ENCODE data around the gene TLE1. TPM values are rescaled to one million over a fixed set of nuclear protein-coding genes. Genes with fewer than 3 reads are reported as not detected.

The TLE1 gene
- total and polyA plus RNA-seq, 10 of the 15 experiments (the other 5 are each of a cell fraction or from before 2014, with no cell fraction given), result 0.04 to 0.23 (median 0.10) TPM; not detected in 6

GRCh38 chr9:81719972-81720371 lies 30.6 kb upstream of the TLE1 start (continued):
- TF ChIP-seq SMAD5 (IDR thresholded peaks at IDR 0.05; ENCODE audit: low read depth), result no peak
- TF ChIP-seq RELB (IDR thresholded peaks at IDR 0.05; ENCODE audit: low read depth), result no peak
- TF ChIP-seq ETV6 (conservative IDR thresholded peaks at IDR 0.05 in 1 of 2, IDR thresholded peaks at IDR 0.05 in 1 of 2; ENCODE audit: borderline replicate concordance in 1 of 2, low read depth in 1 of 2), result no peak

GRCh38 chr9:81718244-81718643 lies 28.9 kb upstream of the TLE1 start:
- no peaks in the 10 kb centered on the region for H3K36me3 ChIP-seq (ENCODE audit: control insufficient read depth in 2 of 2, insufficient read depth in 2 of 2, low read length in 1 of 2)
- ATAC-seq (no peak), DNase-seq (ENCODE audit: low read depth, low spot score) (no peak), FAIRE-seq (no peak)
- no peaks in the 10 kb centered on the region for H4K20me1 ChIP-seq (ENCODE audit: control insufficient read depth, insufficient read depth)
- no peak overlapping the region for H3K4me2 ChIP-seq (ENCODE audit: control insufficient read depth, insufficient read depth)
- no peak overlapping the region for H3K4me3 ChIP-seq
- ChIA-PET SMC1A (ENCODE audit: uncharacterized antibody, unreplicated experiment) (no interaction called here), CTCF (no interaction called here), POLR2A (no interaction called here), RAD21 (ENCODE audit: unreplicated experiment) (no interaction called here)
- WGBS (ENCODE audit: insufficient coverage, insufficient replicate concordance, low lambda C conversion rate, missing lambda C conversion rate), result 0% methylated on average over 6 of the region's 6 CpGs
- no TSS peak for BruUV-seq (replicated peaks)
- H3K9me3 ChIP-seq (replicated peaks; ENCODE audit: control insufficient read depth, insufficient read depth, low read length), result no peaks in the 10 kb centered on the region
- H3K27me3 ChIP-seq (replicated peaks in 1 of 2; ENCODE audit: control insufficient read depth in 2 of 2, insufficient read depth in 2 of 2, low read length in 1 of 2), result no peaks in the 10 kb centered on the region
- intact Hi-C loops (cut with micrococcal nuclease; ENCODE audit: unreplicated experiment) (no loop called here), in situ Hi-C loops (cut with MboI) (no loop called here)
- no peaks in the 10 kb centered on the region for H3K79me2 ChIP-seq (ENCODE audit: control insufficient read depth, insufficient read depth, low read length)
- no peak overlapping the region for H3K9ac ChIP-seq (ENCODE audit: control insufficient read depth, insufficient read depth, low read length)
- H2AFZ ChIP-seq (ENCODE audit: control insufficient read depth, low read depth, low read length), result no peak overlapping the region
- no peaks in the 10 kb centered on the region for H3K4me1 ChIP-seq (ENCODE audit: control insufficient read depth, insufficient read depth, low read length)
- H3K27ac ChIP-seq (ENCODE audit: control insufficient read depth, insufficient read depth), result no peak overlapping the region
- TF ChIP-seq RFX5 (IDR thresholded peaks at IDR 0.05; ENCODE audit: low read depth, low read length) (no peak), RCOR1 (conservative IDR thresholded peaks at IDR 0.05; ENCODE audit: low read depth, low read length) (no peak), MTA3 (IDR thresholded peaks at IDR 0.05; ENCODE audit: borderline replicate concordance, low read length) (no peak), TARDBP (IDR thresholded peaks at IDR 0.05; ENCODE audit: borderline replicate concordance) (no peak), CBFB (IDR thresholded peaks at IDR 0.05; ENCODE audit: low read depth) (no peak), E4F1 (IDR thresholded peaks at IDR 0.05; ENCODE audit: borderline replicate concordance, partially characterized antibody) (no peak), YY1 (IDR thresholded peaks at IDR 0.05; ENCODE audit: low read depth, low read length) (no peak), NR2C1 (IDR thresholded peaks at IDR 0.05) (no peak), IKZF2 (IDR thresholded peaks at IDR 0.05) (no peak), SMC3 (IDR thresholded peaks at IDR 0.05; ENCODE audit: borderline replicate concordance, low read length) (no peak), IRF5 (IDR thresholded peaks at IDR 0.05; ENCODE audit: borderline replicate concordance) (no peak), BACH1 (IDR thresholded peaks at IDR 0.05; ENCODE audit: borderline replicate concordance) (no peak), SMAD5 (IDR thresholded peaks at IDR 0.05; ENCODE audit: low read depth) (no peak), PBX3 (IDR thresholded peaks at IDR 0.05; ENCODE audit: insufficient replicate concordance, low read depth, low read length) (no peak), ATF7 (IDR thresholded peaks at IDR 0.05; ENCODE audit: low read depth) (no peak), TCF12 (IDR thresholded peaks at IDR 0.05; ENCODE audit: low read depth, low read length) (no peak), SIN3A (IDR thresholded peaks at IDR 0.05; ENCODE audit: low read depth, low read length) (no peak)

Data from GM12878 (cell line).